ENCODE results near the gene REC8. TPM values are rescaled to one million over a fixed set of nuclear protein-coding genes. Genes with fewer than 3 reads are reported as not detected.

The REC8 gene
- total and polyA plus RNA-seq, 2 of the 4 experiments (the other 2 are of a cell fraction): 0.36 to 3.5 TPM

- no peak overlapping the region for H2BK20ac ChIP-seq (ENCODE audit: low read depth, low read length)
- H3K14ac ChIP-seq (replicated peaks; ENCODE audit: low read depth, low read length): no peak overlapping the region
- H3K79me1 ChIP-seq (ENCODE audit: low read depth in 1 of 2, low read length in 2 of 2): peaks cover 28 to 74% of the 10 kb centered on the region in 2 experiments
- H3K4me3 ChIP-seq (ENCODE audit: insufficient read depth, low read depth, low read length): no peak overlapping the region
- H2AFZ ChIP-seq (replicated peaks; ENCODE audit: low read length, poor library complexity): no peak overlapping the region
- no peaks in the 10 kb centered on the region for H3K27me3 ChIP-seq (ENCODE audit: control insufficient read depth, insufficient read depth, low read length)
- H3K4ac ChIP-seq (ENCODE audit: low read depth, low read length): no peak overlapping the region
- no peak for DNase-seq
- no peak overlapping the region for H4K91ac ChIP-seq (ENCODE audit: insufficient read depth, low read depth, low read length)
- H2AK9ac ChIP-seq (replicated peaks; ENCODE audit: low read depth, low read length, poor library complexity): no peak overlapping the region
- no peak overlapping the region for H3K18ac ChIP-seq (ENCODE audit: low read depth, low read length)
- TF ChIP-seq CEBPB (IDR thresholded peaks at IDR 0.05; ENCODE audit: low read depth, low read length) (no peak), USF2 (IDR thresholded peaks at IDR 0.05; ENCODE audit: low read depth, low read length) (no peak), POLR2A (IDR thresholded peaks at IDR 0.05; ENCODE audit: low read depth, low read length) (no peak), FOS (IDR thresholded peaks at IDR 0.05; ENCODE audit: low read depth, low read length) (no peak), RFX5 (IDR thresholded peaks at IDR 0.05; ENCODE audit: low read depth, low read length) (no peak), SMC3 (IDR thresholded peaks at IDR 0.05; ENCODE audit: low read depth, low read length) (no peak), NFE2L2 (IDR thresholded peaks at IDR 0.05; ENCODE audit: low read depth, low read length) (no peak)
- in situ Hi-C loops (cut with MboI; ENCODE audit: low sequenced_read_pairs) (no loop called here), dilution Hi-C loops (cut with HindIII; ENCODE audit: low sequenced_read_pairs, unreplicated experiment) (no loop called here), intact Hi-C loops (cut with micrococcal nuclease) (no loop called here)
- H2BK5ac ChIP-seq (ENCODE audit: low read depth, low read length, poor library complexity, severe bottlenecking): no peak overlapping the region
- H4K20me1 ChIP-seq (ENCODE audit: insufficient read depth, low read length): no peaks in the 10 kb centered on the region
- H3K9me3 ChIP-seq (ENCODE audit: control insufficient read depth, insufficient read depth, low read length): no peaks in the 10 kb centered on the region
- peaks cover 5% of the 10 kb centered on the region for H3K4me1 ChIP-seq (ENCODE audit: control insufficient read depth, insufficient read depth, low read length)
- no peak overlapping the region for H2BK15ac ChIP-seq (ENCODE audit: low read depth, low read length)
- ChIA-PET CTCF (interaction anchor here (1.0 to 1.3 kb wide), 2 partner anchors 28 to 108 kb away, joined by 3 to 4 read pairs; partner anchors contain the start of gene IRF9), POLR2A (ENCODE audit: unreplicated experiment) (interaction anchor here (0.6 kb wide), 1 partner anchor 9 kb away, joined by 3 read pairs; no protein-coding TSS in a partner anchor)
- peaks cover 46% of the 10 kb centered on the region for H3K36me3 ChIP-seq (ENCODE audit: control insufficient read depth, insufficient read depth, low read length)
- no peak overlapping the region for H2BK120ac ChIP-seq (ENCODE audit: low read depth, low read length)
- H2AK5ac ChIP-seq (ENCODE audit: low read depth, low read length): no peak overlapping the region
- H3K56ac ChIP-seq (ENCODE audit: extremely low read depth, insufficient read depth, low read length): no peak overlapping the region
- no peak overlapping the region for H3K23ac ChIP-seq (ENCODE audit: low read depth, low read length)
- BruUV-seq (replicated peaks): no TSS peak
- no peak overlapping the region for H3K27ac ChIP-seq (ENCODE audit: insufficient read depth, low read length)
- peaks cover 18% of the 10 kb centered on the region for H3K9me1 ChIP-seq (ENCODE audit: insufficient read depth, low read length)
- ATAC-seq (ENCODE audit: low read depth): no peak
- H3K4me2 ChIP-seq (ENCODE audit: low read depth, low read length): no peak overlapping the region
- WGBS, 2 experiments (ENCODE audit: extremely low coverage in 2 of 2, insufficient read length in 1 of 2): no CpG with 5 or more reads among the region's 9 CpGs
- no peak overlapping the region for H3K9ac ChIP-seq (ENCODE audit: low read depth, low read length)
- H4K5ac ChIP-seq (ENCODE audit: low read depth, low read length): no peak overlapping the region
- peak overlapping the region; percentile 6 to 89; a peak in 2 of 4 replicates for H4K8ac ChIP-seq (ENCODE audit: low read depth in 2 of 2, low read length in 2 of 2)
Observed at GRCh38 chr14:24189460-24189859, 17.6 kb downstream of the REC8 start.
